ENCODE measurements around the gene SPI1. TPM values are rescaled to one million over a fixed set of nuclear protein-coding genes. Genes with fewer than 3 reads are reported as not detected.

Gene SPI1
- total RNA-seq, 4 donors from 2014 or later = 4.7 to 13.4 (median 9.8) TPM

GRCh38 chr11:47306484-47306844 is 71.9 kb downstream of the SPI1 start:
- H3K27me3 ChIP-seq = no peaks in the 10 kb centered on the region
- DNase-seq (ENCODE audit: low spot score in 2 of 2) = no peak
- H3K27ac ChIP-seq = no peak overlapping the region
- no peak overlapping the region for H3K4me3 ChIP-seq
- no peaks in the 10 kb centered on the region for H3K9me3 ChIP-seq
- peaks cover 7% of the 10 kb centered on the region for H3K4me1 ChIP-seq
- TF ChIP-seq POLR2A (IDR thresholded peaks at IDR 0.05) (no peak), EP300 (IDR thresholded peaks at IDR 0.05) (no peak), CTCF (IDR thresholded peaks at IDR 0.05) (no peak), POLR2AphosphoS5 (IDR thresholded peaks at IDR 0.05) (no peak)
- WGBS = 48% methylated on average over 1 of the region's 1 CpG
- peaks cover 100% of the 10 kb centered on the region for H3K36me3 ChIP-seq

- peaks cover 99% of the 10 kb centered on the region for H3K36me3 ChIP-seq
- no peak for DNase-seq (ENCODE audit: low spot score in 2 of 2)
These were observed 72.4 kb downstream of the SPI1 start for GRCh38 chr11:47305734-47306483.

More at GRCh38 chr11:47305734-47306483, 72.4 kb downstream of the SPI1 start:
- no peak overlapping the region for H3K27ac ChIP-seq
- no peak overlapping the region for H3K4me3 ChIP-seq
- TF ChIP-seq EP300 (IDR thresholded peaks at IDR 0.05) (no peak), POLR2AphosphoS5 (IDR thresholded peaks at IDR 0.05) (no peak), CTCF (IDR thresholded peaks at IDR 0.05) (no peak), POLR2A (IDR thresholded peaks at IDR 0.05) (no peak)
- 63% methylated on average over 1 of the region's 3 CpGs for WGBS
- H3K9me3 ChIP-seq = no peaks in the 10 kb centered on the region
- no peaks in the 10 kb centered on the region for H3K27me3 ChIP-seq
- H3K4me1 ChIP-seq = peaks cover 7% of the 10 kb centered on the region

Other genes with a start within 250 kb of the SPI1 start
- gene ARFGAP2, start 201.7 kb downstream of the SPI1 start, total RNA-seq = 100 to 1,000 TPM; 178 to 248 (median 201) TPM
- 10 to 100 TPM; 42.5 to 59.3 (median 53.5) TPM for gene PACSIN3, start 192.1 kb downstream of the SPI1 start, total RNA-seq
- gene DDB2, start 163.6 kb downstream of the SPI1 start, total RNA-seq = 100 to 1,000 TPM in 1 of 4 donors, 10 to 100 TPM in 3; 53.4 to 193 (median 71.8) TPM
- 10 to 100 TPM; 22.9 to 28.0 (median 24.6) TPM for gene ACP2, start 129.7 kb downstream of the SPI1 start, total RNA-seq
- gene NR1H3, start 120.6 kb downstream of the SPI1 start, total RNA-seq = 10 to 100 TPM; 17.5 to 27.0 (median 25.0) TPM
- 10 to 100 TPM; 47.1 to 91.1 (median 71.3) TPM for gene MADD, start 108.4 kb downstream of the SPI1 start, total RNA-seq
- gene MYBPC3, start 25.8 kb downstream of the SPI1 start, total RNA-seq = under 1 TPM in 2 of 4 donors, not detected in 2; 0.21 to 0.57 TPM
- gene SLC39A13, start 30.0 kb upstream of the SPI1 start, total RNA-seq = 10 to 100 TPM; 45.5 to 53.8 (median 52.3) TPM
- 100 to 1,000 TPM in 3 of 4 donors, 10 to 100 TPM in 1; 52.5 to 124 (median 103) TPM for gene PSMC3, start 47.9 kb upstream of the SPI1 start, total RNA-seq
- gene RAPSN, start 70.6 kb upstream of the SPI1 start, total RNA-seq = 1 to 10 TPM in 2 of 4 donors, under 1 TPM in 1, not detected in 1; 0.59 to 4.6 (median 1.0) TPM
- 100 to 1,000 TPM in 2 of 4 donors, 10 to 100 TPM in 2; 90.3 to 210 (median 101) TPM for gene CELF1, start 174.6 kb upstream of the SPI1 start, total RNA-seq
- 10 to 100 TPM; 63.2 to 81.4 (median 71.6) TPM for gene PTPMT1, start 187.1 kb upstream of the SPI1 start, total RNA-seq
- gene KBTBD4, start 200.4 kb upstream of the SPI1 start, total RNA-seq = 10 to 100 TPM; 18.4 to 32.2 (median 21.2) TPM
- 10 to 100 TPM; 41.3 to 79.5 (median 62.5) TPM for gene NDUFS3, start 200.5 kb upstream of the SPI1 start, total RNA-seq
- gene FAM180B, start 208.1 kb upstream of the SPI1 start, total RNA-seq = 1 to 10 TPM in 2 of 4 donors, under 1 TPM in 1, not detected in 1; 0.72 to 2.3 (median 1.7) TPM
- 1 to 10 TPM in 2 of 4 donors, under 1 TPM in 2; 0.76 to 1.9 (median 1.4) TPM for gene C1QTNF4, start 215.9 kb upstream of the SPI1 start, total RNA-seq